ENCODE results near the gene EXOC1. TPM values are rescaled to one million over a fixed set of nuclear protein-coding genes. Genes with fewer than 3 reads are reported as not detected.

EXOC1 gene
- total and polyA plus RNA-seq, 9 of the 15 experiments (the other 6 are each of a cell fraction or from before 2014, with no cell fraction given), result 16.0 to 45.5 (median 26.2) TPM

GRCh38 chr4:55931043-55931442 lies 77.6 kb downstream of the EXOC1 start:
- FAIRE-seq (no peak), DNase-seq (ENCODE audit: extremely low read depth in 1 of 4, low spot score in 3 of 4) (no peak), ATAC-seq (no peak)
- no peak overlapping the region for H2AFZ ChIP-seq (ENCODE audit: low read depth, low read length)
- no peaks in the 10 kb centered on the region; a peak in 1 of 5 replicates for H3K4me1 ChIP-seq (replicated peaks in 1 of 2; ENCODE audit: control insufficient read depth in 2 of 2, insufficient read depth in 2 of 2, low read length in 2 of 2)
- no peaks in the 10 kb centered on the region for H4K20me1 ChIP-seq (replicated peaks; ENCODE audit: control insufficient read depth, insufficient read depth, low read length)
- in situ Hi-C loops (cut with MboI), result no loop called here
- H3K27me3 ChIP-seq (ENCODE audit: control insufficient read depth in 2 of 2, insufficient read depth in 2 of 2, low read length in 2 of 2), result peaks cover 0 to 7% of the 10 kb centered on the region in 2 experiments; a peak in 1 of 5 replicates
- no peak overlapping the region for H3K4me2 ChIP-seq (ENCODE audit: insufficient read depth, low read length)
- no peak overlapping the region for H3K4me3 ChIP-seq
- intact Hi-C loops (cut with micrococcal nuclease), result no loop called here
- no peaks in the 10 kb centered on the region for H3K9me3 ChIP-seq (replicated peaks; ENCODE audit: control insufficient read depth, insufficient read depth, low read depth, low read length)
- H3K9ac ChIP-seq (ENCODE audit: insufficient read depth in 1 of 2, low read depth in 2 of 2, low read length in 2 of 2), result no peak overlapping the region
- no peaks in the 10 kb centered on the region for H3K79me2 ChIP-seq (ENCODE audit: control insufficient read depth, insufficient read depth, low read length)
- BruUV-seq (replicated peaks), result no TSS peak
- H3K36me3 ChIP-seq (ENCODE audit: control insufficient read depth, insufficient read depth, low read length), result no peaks in the 10 kb centered on the region
- ChIA-PET CTCF (ENCODE audit: low intra/inter-chr PET ratio) (no interaction called here), POLR2A (interaction anchor here (1.9 kb wide), 1 partner anchor 18 kb away, joined by 5 read pairs; the partner anchor contains the start of gene CEP135)
- H3K27ac ChIP-seq (ENCODE audit: extremely low read depth, low read depth, low read length), result no peak overlapping the region
- H3K9me1 ChIP-seq (ENCODE audit: control insufficient read depth, insufficient read depth, low read length), result no peaks in the 10 kb centered on the region
- 35% methylated on average over 2 of the region's 2 CpGs for WGBS (ENCODE audit: insufficient coverage, low coverage, missing lambda C conversion rate)
- TF ChIP-seq ZBTB33 (CRISPR knock-in tag; IDR thresholded peaks at IDR 0.05) (no peak), MTA3 (IDR thresholded peaks at IDR 0.05; ENCODE audit: borderline replicate concordance) (no peak), REST (IDR thresholded peaks at IDR 0.05; ENCODE audit: borderline replicate concordance) (no peak), REST (CRISPR knock-in tag; IDR thresholded peaks at IDR 0.05; ENCODE audit: low read depth) (no peak), SMC3 (conservative IDR thresholded peaks at IDR 0.05; ENCODE audit: insufficient read depth, low read depth, low read length) (no peak), BACH1 (tag; IDR thresholded peaks at IDR 0.05) (no peak), ZNF197 (CRISPR knock-in tag; IDR thresholded peaks at IDR 0.05; ENCODE audit: low read depth) (no peak), CAMTA2 (CRISPR knock-in tag; conservative IDR thresholded peaks at IDR 0.05) (no peak), SAP30 (IDR thresholded peaks at IDR 0.05; ENCODE audit: borderline replicate concordance, insufficient read depth, low read depth, low read length, poor library complexity, severe bottlenecking) (no peak), FOXK2 (conservative IDR thresholded peaks at IDR 0.05 in 1 of 2, IDR thresholded peaks at IDR 0.05 in 1 of 2; ENCODE audit: low read depth in 2 of 2) (no peak), CCNT2 (IDR thresholded peaks at IDR 0.05; ENCODE audit: borderline replicate concordance, extremely low read depth, insufficient read length, low read depth, low read length) (no peak), ZNF696 (CRISPR knock-in tag; conservative IDR thresholded peaks at IDR 0.05) (no peak), NFYB (IDR thresholded peaks at IDR 0.05; ENCODE audit: extremely low read depth, insufficient read length) (no peak)

All from K562 (cell line).